Bronchial epithelial cell (primary cell): Measurements from ENCODE around the gene SLA2. TPM values are rescaled to one million over a fixed set of nuclear protein-coding genes. Genes with fewer than 3 reads are reported as not detected.
"Not testable (repeated sequence)": the region's sequence is repeated elsewhere in the genome, so short reads cannot be mapped to it uniquely, and the experiment has no call there.

Experiments
- DNase-seq: peaks from one replicate; pipeline ENCODE4 v3.0.0-alpha.2; 2010; ENCODE audit warnings: low read depth
- FAIRE-seq: peaks from 2 replicates; lab custom pipeline; 2011; peaks lifted over from hg19 to GRCh38; lab: Jason Lieb, UNC
- H3K27me3 ChIP-seq: 2 replicates; pipeline ENCODE4 v1.5.1; 2011; ENCODE audit warnings: low read length; ENCODE audit not compliant: control insufficient read depth, insufficient read depth
- H3K36me3 ChIP-seq: 2 replicates; pipeline ENCODE4 v1.5.1; 2011; ENCODE audit warnings: low read length; ENCODE audit not compliant: control insufficient read depth, insufficient read depth
- H3K4me3 ChIP-seq: 2 replicates; pipeline ENCODE4 v1.5.1; 2011; ENCODE audit warnings: mild to moderate bottlenecking, low read depth, low read length, control low read depth
- total RNA-seq: library from RNA; depleted of rRNA; stranded (reverse); fragments of >200 nt; gene quantifications from 2 replicates; pipeline ENCODE4 v1.2.1, GENCODE V29; 2014
- TF ChIP-seq, protein P1 (sequence below): IDR thresholded peaks from 2 replicates; pipeline ENCODE4 v1.5.1; 2011; ENCODE audit warnings: mild to moderate bottlenecking, moderate library complexity, low read length, control low read depth, inconsistent platforms; ENCODE audit not compliant: insufficient read depth, severe bottlenecking

The SLA2 gene
- total RNA-seq, 1 donor from 2014 or later, result not detected

- no peak overlapping the region for H3K4me3 ChIP-seq
- FAIRE-seq, result no peak
- no peaks in the 10 kb centered on the region for H3K36me3 ChIP-seq
- H3K27me3 ChIP-seq, result no peaks in the 10 kb centered on the region
- no peak for DNase-seq
- TF ChIP-seq, protein P1, sequence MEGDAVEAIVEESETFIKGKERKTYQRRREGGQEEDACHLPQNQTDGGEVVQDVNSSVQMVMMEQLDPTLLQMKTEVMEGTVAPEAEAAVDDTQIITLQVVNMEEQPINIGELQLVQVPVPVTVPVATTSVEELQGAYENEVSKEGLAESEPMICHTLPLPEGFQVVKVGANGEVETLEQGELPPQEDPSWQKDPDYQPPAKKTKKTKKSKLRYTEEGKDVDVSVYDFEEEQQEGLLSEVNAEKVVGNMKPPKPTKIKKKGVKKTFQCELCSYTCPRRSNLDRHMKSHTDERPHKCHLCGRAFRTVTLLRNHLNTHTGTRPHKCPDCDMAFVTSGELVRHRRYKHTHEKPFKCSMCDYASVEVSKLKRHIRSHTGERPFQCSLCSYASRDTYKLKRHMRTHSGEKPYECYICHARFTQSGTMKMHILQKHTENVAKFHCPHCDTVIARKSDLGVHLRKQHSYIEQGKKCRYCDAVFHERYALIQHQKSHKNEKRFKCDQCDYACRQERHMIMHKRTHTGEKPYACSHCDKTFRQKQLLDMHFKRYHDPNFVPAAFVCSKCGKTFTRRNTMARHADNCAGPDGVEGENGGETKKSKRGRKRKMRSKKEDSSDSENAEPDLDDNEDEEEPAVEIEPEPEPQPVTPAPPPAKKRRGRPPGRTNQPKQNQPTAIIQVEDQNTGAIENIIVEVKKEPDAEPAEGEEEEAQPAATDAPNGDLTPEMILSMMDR, result no peak
These were observed 74.2 kb downstream of the SLA2 start for GRCh38 chr20:36571564-36572504.

- FAIRE-seq (no peak), DNase-seq (no peak)
- TF ChIP-seq, protein P1, result no peak
- H3K4me3 ChIP-seq, result no peak overlapping the region
- H3K36me3 ChIP-seq, result no peaks in the 10 kb centered on the region
- H3K27me3 ChIP-seq, result no peaks in the 10 kb centered on the region
These were observed 76.1 kb downstream of the SLA2 start for GRCh38 chr20:36569847-36570429.

- FAIRE-seq, result no peak
- Histone ChIP-seq H3K4me3 (no peak overlapping the region), H3K36me3 (no peaks in the 10 kb centered on the region), H3K27me3 (no peaks in the 10 kb centered on the region)
- no peak for DNase-seq
- TF ChIP-seq, protein P1, result no peak
These were observed 80.5 kb downstream of the SLA2 start for GRCh38 chr20:36565520-36565919.

- not testable (repeated sequence) for H3K27me3 ChIP-seq, H3K36me3 ChIP-seq, FAIRE-seq, H3K4me3 ChIP-seq, DNase-seq
These were observed 81.3 kb downstream of the SLA2 start for GRCh38 chr20:36564726-36565121.

GRCh38 chr20:36564078-36564725 lies 81.8 kb downstream of the SLA2 start:
- H3K36me3 ChIP-seq, H3K27me3 ChIP-seq, DNase-seq, H3K4me3 ChIP-seq, FAIRE-seq: not testable (repeated sequence)

GRCh38 chr20:36563374-36563773 lies 82.6 kb downstream of the SLA2 start:
- DNase-seq (no peak), FAIRE-seq (no peak)
- no peak overlapping the region for H3K4me3 ChIP-seq
- TF ChIP-seq, protein P1, result no peak
- H3K27me3 ChIP-seq, result no peaks in the 10 kb centered on the region
- H3K36me3 ChIP-seq, result no peaks in the 10 kb centered on the region
